Uterus (tissue), 2 donors: ENCODE results near the gene NUBPL.

Source experiments
- CTCF ChIP-seq, 4 experiments: fragments of 200-600 bp in 2 of 4; fragments of 450-650 bp in 2 of 4; sonication (generic) in 2 of 4; IDR thresholded peaks; one replicate each; pipeline ENCODE4 v1.5.1; 2016 to 2019; ENCODE audit warnings: antibody characterized with exemption in 4 of 4, mild to moderate bottlenecking in 2 of 4, moderate library complexity in 1 of 4
- POLR2A ChIP-seq, 2 donors: fragments of 450-650 bp; IDR thresholded peaks; one replicate each; pipeline ENCODE4 v1.6.1; 2016; ENCODE audit warnings: antibody characterized with exemption in 2 of 2, mild to moderate bottlenecking in 1 of 2, moderate library complexity in 1 of 2

- no peak for TF ChIP-seq CTCF (IDR thresholded peaks at IDR 0.05)
- TF ChIP-seq POLR2A (IDR thresholded peaks at IDR 0.05), result no peak
These were observed 5.3 kb downstream of the NUBPL start for GRCh38 chr14:31566456-31566855.
